ENCODE results near the gene ALAS2.

Gene ALAS2

DNA sequence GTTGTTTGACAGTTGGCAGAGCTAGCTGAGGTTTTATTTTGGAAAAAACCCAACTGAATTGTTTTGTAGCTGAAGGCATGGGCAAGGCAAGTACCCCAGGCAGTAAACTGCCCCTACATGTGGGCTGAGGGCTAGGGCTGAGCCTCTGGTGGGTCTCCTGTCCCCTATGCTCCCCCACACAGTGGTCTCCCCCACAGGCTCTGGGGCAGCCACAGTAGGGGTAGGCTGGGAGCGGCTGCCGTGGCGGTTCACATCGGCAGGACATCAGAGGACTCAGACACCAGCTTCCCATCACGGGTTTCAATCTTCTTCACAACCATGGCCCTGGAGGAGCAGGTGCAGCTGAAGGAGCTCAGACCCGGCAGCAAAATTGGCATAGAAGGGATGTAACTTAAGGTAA, 10.7 kb upstream of the ALAS2 start:
- ChIA-PET POLR2A (no interaction called here), CTCF (no interaction called here)
- TF ChIP-seq, protein P1, sequence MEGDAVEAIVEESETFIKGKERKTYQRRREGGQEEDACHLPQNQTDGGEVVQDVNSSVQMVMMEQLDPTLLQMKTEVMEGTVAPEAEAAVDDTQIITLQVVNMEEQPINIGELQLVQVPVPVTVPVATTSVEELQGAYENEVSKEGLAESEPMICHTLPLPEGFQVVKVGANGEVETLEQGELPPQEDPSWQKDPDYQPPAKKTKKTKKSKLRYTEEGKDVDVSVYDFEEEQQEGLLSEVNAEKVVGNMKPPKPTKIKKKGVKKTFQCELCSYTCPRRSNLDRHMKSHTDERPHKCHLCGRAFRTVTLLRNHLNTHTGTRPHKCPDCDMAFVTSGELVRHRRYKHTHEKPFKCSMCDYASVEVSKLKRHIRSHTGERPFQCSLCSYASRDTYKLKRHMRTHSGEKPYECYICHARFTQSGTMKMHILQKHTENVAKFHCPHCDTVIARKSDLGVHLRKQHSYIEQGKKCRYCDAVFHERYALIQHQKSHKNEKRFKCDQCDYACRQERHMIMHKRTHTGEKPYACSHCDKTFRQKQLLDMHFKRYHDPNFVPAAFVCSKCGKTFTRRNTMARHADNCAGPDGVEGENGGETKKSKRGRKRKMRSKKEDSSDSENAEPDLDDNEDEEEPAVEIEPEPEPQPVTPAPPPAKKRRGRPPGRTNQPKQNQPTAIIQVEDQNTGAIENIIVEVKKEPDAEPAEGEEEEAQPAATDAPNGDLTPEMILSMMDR (IDR thresholded peaks at IDR 0.05; ENCODE audit: control extremely low read depth, extremely low read depth, low read depth, missing control alignments), result no peak
- DNase-seq (ENCODE audit: extremely low spot score), result no peak

DNA sequence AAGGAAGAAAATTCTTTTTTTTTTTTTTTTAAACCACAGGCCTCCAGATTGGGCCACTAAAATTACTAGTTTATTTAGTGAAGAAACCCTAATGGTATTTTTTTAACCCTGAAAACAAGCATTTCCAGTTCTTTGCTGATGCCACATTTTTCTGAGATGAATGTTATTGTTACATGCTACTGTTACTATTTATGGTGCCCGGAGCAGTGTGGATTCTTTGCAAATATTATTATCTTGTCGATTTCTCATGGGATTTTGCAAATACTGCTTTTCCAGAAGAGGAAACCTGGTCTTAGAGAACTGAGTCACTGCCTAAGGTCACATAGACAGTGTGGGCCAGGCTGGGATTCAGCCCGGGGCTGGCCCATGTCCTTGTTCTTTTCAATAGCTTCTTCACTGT, 8.7 kb upstream of the ALAS2 start:
- no peak for DNase-seq (ENCODE audit: extremely low spot score)
- CTCF ChIA-PET, result no interaction called here
- POLR2A ChIA-PET, result no interaction called here
- TF ChIP-seq, protein P1 (IDR thresholded peaks at IDR 0.05; ENCODE audit: control extremely low read depth, extremely low read depth, low read depth, missing control alignments), result no peak

DNA sequence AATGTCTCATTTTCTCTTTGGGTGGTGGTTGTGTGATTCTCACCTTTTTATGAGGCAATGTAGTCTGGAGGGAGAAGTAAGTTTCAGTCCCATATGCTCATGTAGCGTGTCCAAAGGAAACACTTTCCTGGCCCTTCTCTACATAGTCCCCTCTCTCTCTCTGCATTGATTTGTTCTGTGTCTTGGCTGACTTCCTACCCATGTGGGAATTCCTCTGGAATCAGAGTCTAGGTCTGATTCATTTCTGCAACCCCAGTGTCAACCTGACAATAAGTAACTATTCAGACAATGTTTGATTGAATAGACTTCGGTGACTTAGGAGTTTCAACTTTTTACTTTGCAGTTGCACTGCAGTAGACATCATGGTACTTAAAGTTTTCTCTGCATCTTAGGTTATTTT, 2.7 kb upstream of the ALAS2 start:
- TF ChIP-seq, protein P1 (IDR thresholded peaks at IDR 0.05; ENCODE audit: control extremely low read depth, extremely low read depth, low read depth, missing control alignments), result no peak
- DNase-seq (ENCODE audit: extremely low spot score), result no peak
- CTCF ChIA-PET, result no interaction called here
- POLR2A ChIA-PET, result no interaction called here

DNA sequence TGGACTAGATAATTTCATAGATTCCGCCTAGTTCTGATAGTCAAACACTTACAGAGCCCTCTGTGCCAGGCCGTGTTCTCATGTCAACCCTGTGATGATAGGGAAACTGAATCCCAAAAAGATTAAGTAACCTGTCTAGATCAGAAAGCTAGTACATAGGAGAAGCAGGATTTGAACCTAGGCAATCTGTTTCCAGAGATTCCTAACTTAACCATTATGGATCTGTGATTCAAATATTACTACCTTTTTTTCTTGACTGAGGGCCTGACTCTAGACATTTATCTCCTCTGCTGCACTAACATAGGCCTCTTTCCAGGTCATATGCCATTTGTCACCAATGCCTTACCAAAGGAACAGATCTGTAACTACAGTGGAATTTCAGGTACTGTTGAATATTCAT, 1.5 kb downstream of the ALAS2 start:
- CTCF ChIA-PET, result no interaction called here
- TF ChIP-seq, protein P1 (IDR thresholded peaks at IDR 0.05; ENCODE audit: control extremely low read depth, extremely low read depth, low read depth, missing control alignments), result no peak
- DNase-seq (ENCODE audit: extremely low spot score), result no peak
- POLR2A ChIA-PET, result no interaction called here

DNA sequence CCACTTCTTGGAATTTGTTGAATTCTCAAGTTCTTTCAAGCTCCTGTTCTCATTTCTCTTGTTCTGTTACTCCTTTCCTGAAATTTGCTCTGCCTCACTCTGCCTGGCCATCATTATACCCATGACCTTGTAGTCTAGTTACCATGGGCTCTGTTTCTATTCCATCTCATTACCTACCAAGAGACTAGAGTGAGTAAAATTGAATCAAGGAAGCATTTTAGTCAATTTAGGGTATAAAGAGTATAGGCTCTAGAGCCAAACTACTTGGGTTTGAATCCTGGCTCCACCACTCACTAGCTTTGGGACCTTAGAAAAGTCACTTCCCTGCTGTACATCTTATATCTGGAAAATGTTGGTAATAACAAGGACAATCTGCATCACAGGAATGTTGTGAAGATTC, 2.2 kb downstream of the ALAS2 start:
- ChIA-PET POLR2A (no interaction called here), CTCF (no interaction called here)
- TF ChIP-seq, protein P1 (IDR thresholded peaks at IDR 0.05; ENCODE audit: control extremely low read depth, extremely low read depth, low read depth, missing control alignments), result no peak
- no peak for DNase-seq (ENCODE audit: extremely low spot score)

DNA sequence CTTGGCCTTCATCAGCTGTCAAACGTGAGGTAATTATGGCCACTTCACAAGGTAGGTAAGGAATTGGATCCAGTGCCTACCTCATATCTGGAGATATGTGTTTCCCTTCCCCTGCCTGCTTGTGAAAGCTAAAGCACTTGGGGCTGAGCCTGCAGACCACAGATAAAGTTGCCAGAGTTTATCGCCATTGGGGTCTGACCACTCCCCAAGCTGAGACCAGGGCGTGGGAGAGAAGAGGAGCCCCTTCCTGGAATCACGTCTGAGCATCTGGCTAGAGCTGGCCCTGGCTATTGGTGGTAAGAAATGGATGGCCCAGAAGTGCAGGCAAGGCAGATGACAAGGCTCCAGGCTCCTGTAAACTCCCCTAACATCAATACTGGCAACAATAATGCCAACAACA, 2.7 kb downstream of the ALAS2 start:
- ChIA-PET CTCF (no interaction called here), POLR2A (no interaction called here)
- TF ChIP-seq, protein P1 (IDR thresholded peaks at IDR 0.05; ENCODE audit: control extremely low read depth, extremely low read depth, low read depth, missing control alignments), result no peak
- DNase-seq (ENCODE audit: extremely low spot score), result no peak

DNA sequence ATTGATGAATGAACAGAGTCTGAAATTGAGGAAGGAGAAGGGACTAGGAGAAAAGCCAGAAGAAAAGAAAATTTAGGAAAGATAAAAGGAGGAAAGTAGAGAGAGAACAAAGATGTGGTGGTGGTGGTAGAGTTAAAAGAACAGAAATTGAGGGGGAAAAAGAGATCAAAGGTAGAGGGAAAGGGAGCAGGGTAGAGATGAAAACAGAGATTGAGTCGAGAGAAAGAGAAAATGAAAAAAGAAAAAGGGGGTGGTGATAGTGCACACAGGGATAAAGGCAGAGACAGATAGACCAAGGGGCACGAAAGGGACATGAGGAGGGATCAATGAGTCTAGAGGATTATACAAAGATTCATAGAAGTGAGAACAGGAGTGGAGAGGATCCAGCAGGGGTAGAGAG, 3.9 kb downstream of the ALAS2 start:
- ChIA-PET CTCF (no interaction called here), POLR2A (no interaction called here)
- TF ChIP-seq, protein P1 (IDR thresholded peaks at IDR 0.05; ENCODE audit: control extremely low read depth, extremely low read depth, low read depth, missing control alignments), result no peak
- DNase-seq (ENCODE audit: extremely low spot score), result no peak
